C4-2B (cell line): ENCODE data around the gene FAM20C.

Experiments used
- CTCF ChIP-seq: fragments of 450-650 bp; conservative IDR thresholded peaks from 2 replicates; pipeline ENCODE4 v1.5.1; 2017; ENCODE audit warnings: mild to moderate bottlenecking
- ZFX ChIP-seq: fragments of 450-650 bp; IDR thresholded peaks from 2 replicates; pipeline ENCODE4 v1.6.1; 2017

GRCh38 chr7:293681-294439 is 101.5 kb downstream of the FAM20C start:
- no peak for TF ChIP-seq CTCF
- TF ChIP-seq ZFX: no peak
